Mammary epithelial cell (primary cell): Measurements from ENCODE around the gene CACNG5.

Experiments used
- EZH2 ChIP-seq: IDR thresholded peaks from 2 replicates; pipeline ENCODE4 v1.6.1; 2012; ENCODE audit warnings: low read length, inconsistent platforms, borderline replicate concordance
- TF ChIP-seq, protein P1 (sequence below), 2 donors: IDR thresholded peaks in 1 of 2; conservative IDR thresholded peaks in 1 of 2; 2 replicates each; pipeline ENCODE4 v1.5.1; 2011 to 2012; ENCODE audit warnings: inconsistent platforms in 2 of 2, low read length in 2 of 2, mild to moderate bottlenecking in 2 of 2, control low read depth in 1 of 2, low read depth in 1 of 2; ENCODE audit not compliant: insufficient read depth in 1 of 2; ENCODE audit errors: extremely low read depth in 1 of 2

DNA sequence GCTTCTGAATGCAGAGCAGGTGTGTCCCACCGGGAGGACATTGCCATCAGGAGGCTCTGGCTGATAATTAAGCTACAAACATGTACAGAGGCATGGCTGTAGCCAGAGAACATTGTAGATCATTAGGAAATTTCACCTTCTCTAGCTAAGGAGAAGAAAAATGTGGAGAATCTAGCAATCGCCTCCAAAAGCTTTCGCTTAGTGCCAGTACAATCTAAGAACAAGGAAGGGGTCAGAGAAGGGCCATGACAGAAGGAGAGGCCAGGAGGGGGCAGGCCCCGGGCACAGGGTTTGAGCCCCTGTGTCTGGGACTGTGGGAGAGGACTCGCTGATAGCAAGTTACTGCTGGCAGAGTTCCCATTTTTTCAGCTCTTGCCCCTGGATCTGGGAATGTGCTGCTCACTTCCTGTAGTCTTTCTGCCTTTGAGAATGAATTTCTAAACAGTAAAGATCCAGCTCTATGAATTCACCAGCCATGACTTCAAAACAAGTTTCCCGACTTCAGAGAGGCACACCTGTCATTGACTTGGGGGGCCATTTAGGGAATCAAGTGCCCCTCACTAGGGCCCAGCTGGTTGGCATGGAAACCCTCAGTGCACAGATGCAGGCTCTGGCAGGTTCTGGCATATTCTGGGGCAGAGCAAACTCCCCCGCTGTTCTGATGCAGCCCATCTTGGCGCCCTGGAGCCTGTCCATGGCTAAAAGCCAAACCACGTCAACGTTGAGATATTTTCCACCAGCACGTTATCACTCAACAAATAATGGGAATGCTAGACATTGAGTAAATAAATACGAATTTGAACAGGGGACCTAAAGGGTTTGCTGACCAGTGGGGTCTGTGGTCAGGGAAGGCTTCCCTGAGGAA, 70.1 kb downstream of the CACNG5 start:
- TF ChIP-seq, protein P1, sequence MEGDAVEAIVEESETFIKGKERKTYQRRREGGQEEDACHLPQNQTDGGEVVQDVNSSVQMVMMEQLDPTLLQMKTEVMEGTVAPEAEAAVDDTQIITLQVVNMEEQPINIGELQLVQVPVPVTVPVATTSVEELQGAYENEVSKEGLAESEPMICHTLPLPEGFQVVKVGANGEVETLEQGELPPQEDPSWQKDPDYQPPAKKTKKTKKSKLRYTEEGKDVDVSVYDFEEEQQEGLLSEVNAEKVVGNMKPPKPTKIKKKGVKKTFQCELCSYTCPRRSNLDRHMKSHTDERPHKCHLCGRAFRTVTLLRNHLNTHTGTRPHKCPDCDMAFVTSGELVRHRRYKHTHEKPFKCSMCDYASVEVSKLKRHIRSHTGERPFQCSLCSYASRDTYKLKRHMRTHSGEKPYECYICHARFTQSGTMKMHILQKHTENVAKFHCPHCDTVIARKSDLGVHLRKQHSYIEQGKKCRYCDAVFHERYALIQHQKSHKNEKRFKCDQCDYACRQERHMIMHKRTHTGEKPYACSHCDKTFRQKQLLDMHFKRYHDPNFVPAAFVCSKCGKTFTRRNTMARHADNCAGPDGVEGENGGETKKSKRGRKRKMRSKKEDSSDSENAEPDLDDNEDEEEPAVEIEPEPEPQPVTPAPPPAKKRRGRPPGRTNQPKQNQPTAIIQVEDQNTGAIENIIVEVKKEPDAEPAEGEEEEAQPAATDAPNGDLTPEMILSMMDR (conservative IDR thresholded peaks at IDR 0.05 in 1 of 2, IDR thresholded peaks at IDR 0.05 in 1 of 2; ENCODE audit: extremely low read depth in 1 of 2, insufficient read depth in 1 of 2, low read depth in 1 of 2, low read length in 2 of 2): no peak
- TF ChIP-seq EZH2: no peak
